Osteoblast (primary cell): ENCODE measurements around the gene KCNA2. TPM values are rescaled to one million over a fixed set of nuclear protein-coding genes. Genes with fewer than 3 reads are reported as not detected.

ENCODE experiments used
- DNase-seq: peaks from one replicate; pipeline ENCODE4 v3.0.0; 2011; ENCODE audit warnings: low spot score, mixed read lengths; ENCODE audit not compliant: insufficient read length; ENCODE audit errors: missing footprints
- H2AFZ ChIP-seq: 2 replicates; pipeline ENCODE4 v1.6.0; 2011; ENCODE audit warnings: mild to moderate bottlenecking, low read length
- H3K27ac ChIP-seq: 2 replicates; pipeline ENCODE4 v1.5.1; 2011; ENCODE audit warnings: mild to moderate bottlenecking, low read depth, low read length, moderate library complexity
- H3K27me3 ChIP-seq: 2 replicates; pipeline ENCODE4 v1.6.0; 2012; ENCODE audit warnings: mild to moderate bottlenecking, control low read depth, inconsistent platforms, low read length, moderate library complexity; ENCODE audit not compliant: insufficient read depth
- H3K36me3 ChIP-seq: 2 replicates; pipeline ENCODE4 v1.5.1; 2011; ENCODE audit warnings: mild to moderate bottlenecking, low read length, control low read depth, moderate library complexity; ENCODE audit not compliant: insufficient read depth
- H3K4me1 ChIP-seq: 2 replicates; pipeline ENCODE4 v1.5.1; 2011; ENCODE audit warnings: mild to moderate bottlenecking, low read length, control low read depth, moderate library complexity; ENCODE audit not compliant: insufficient read depth
- H3K4me2 ChIP-seq: 2 replicates; pipeline ENCODE4 v1.6.0; 2011; ENCODE audit warnings: mild to moderate bottlenecking, low read length; ENCODE audit not compliant: insufficient read depth
- H3K4me3 ChIP-seq: fragments of 200-600 bp; sonication (generic); 3 replicates; pipeline ENCODE4 v1.5.1; 2012; ENCODE audit warnings: mild to moderate bottlenecking, low read length, inconsistent platforms; ENCODE audit not compliant: insufficient read depth
- H3K79me2 ChIP-seq: 2 replicates; pipeline ENCODE4 v1.6.0; 2012; ENCODE audit warnings: mild to moderate bottlenecking, low read length, control low read depth, inconsistent platforms; ENCODE audit not compliant: insufficient read depth
- H3K9me3 ChIP-seq: 2 replicates; pipeline ENCODE4 v1.5.1; 2011; ENCODE audit warnings: low read depth, low read length, control low read depth
- H4K20me1 ChIP-seq: 2 replicates; pipeline ENCODE4 v1.6.0; 2012; ENCODE audit warnings: mild to moderate bottlenecking, low read length, control low read depth; ENCODE audit not compliant: insufficient read depth
- CTCF ChIP-seq: IDR thresholded peaks from 2 replicates; pipeline ENCODE4 v1.5.1; 2011; ENCODE audit warnings: mild to moderate bottlenecking, low read depth, low read length, moderate library complexity; ENCODE audit errors: extremely low read depth
- total RNA-seq: library from RNA; depleted of rRNA; stranded (reverse); fragments of >200 nt; gene quantifications from 2 replicates; pipeline ENCODE4 v1.2.3, GENCODE V29; 2012

KCNA2 gene
- total RNA-seq, 1 donor = not detected

GRCh38 chr1:110638556-110638955, 32.4 kb upstream of the KCNA2 start:
- no peak overlapping the region for H3K27ac ChIP-seq
- no peaks in the 10 kb centered on the region for H3K27me3 ChIP-seq
- no peaks in the 10 kb centered on the region for H3K36me3 ChIP-seq
- no peaks in the 10 kb centered on the region for H4K20me1 ChIP-seq
- no peak overlapping the region for H2AFZ ChIP-seq
- no peak overlapping the region for H3K4me2 ChIP-seq
- H3K9me3 ChIP-seq = no peaks in the 10 kb centered on the region
- no peak overlapping the region for H3K4me3 ChIP-seq
- no peaks in the 10 kb centered on the region for H3K4me1 ChIP-seq
- no peak for DNase-seq
- no peak for TF ChIP-seq CTCF
- H3K79me2 ChIP-seq = no peaks in the 10 kb centered on the region

GRCh38 chr1:110638058-110638457, 31.9 kb upstream of the KCNA2 start:
- TF ChIP-seq CTCF = no peak
- Histone ChIP-seq H3K27me3 (no peaks in the 10 kb centered on the region), H3K4me2 (no peak overlapping the region), H3K9me3 (no peaks in the 10 kb centered on the region), H3K79me2 (no peaks in the 10 kb centered on the region), H4K20me1 (no peaks in the 10 kb centered on the region), H2AFZ (no peak overlapping the region), H3K4me1 (no peaks in the 10 kb centered on the region), H3K4me3 (no peak overlapping the region), H3K36me3 (no peaks in the 10 kb centered on the region), H3K27ac (no peak overlapping the region)
- no peak for DNase-seq

- H3K79me2 ChIP-seq = no peaks in the 10 kb centered on the region
- no peak for TF ChIP-seq CTCF
- H3K27ac ChIP-seq = no peak overlapping the region
- H3K4me3 ChIP-seq = no peak overlapping the region
- DNase-seq = no peak
- no peaks in the 10 kb centered on the region for H3K36me3 ChIP-seq
- no peaks in the 10 kb centered on the region for H4K20me1 ChIP-seq
- no peaks in the 10 kb centered on the region for H3K4me1 ChIP-seq
- no peaks in the 10 kb centered on the region for H3K27me3 ChIP-seq
- H2AFZ ChIP-seq = no peak overlapping the region
- H3K4me2 ChIP-seq = no peak overlapping the region
- no peaks in the 10 kb centered on the region for H3K9me3 ChIP-seq
Measured at GRCh38 chr1:110637475-110637874, 31.3 kb upstream of the KCNA2 start.

- Histone ChIP-seq H2AFZ (no peak overlapping the region), H4K20me1 (no peaks in the 10 kb centered on the region), H3K27ac (no peak overlapping the region), H3K4me2 (no peak overlapping the region), H3K36me3 (no peaks in the 10 kb centered on the region), H3K4me3 (no peak overlapping the region), H3K79me2 (no peaks in the 10 kb centered on the region), H3K4me1 (no peaks in the 10 kb centered on the region), H3K9me3 (no peaks in the 10 kb centered on the region), H3K27me3 (no peaks in the 10 kb centered on the region)
- no peak for TF ChIP-seq CTCF
- no peak for DNase-seq
Measured at GRCh38 chr1:110636149-110636935, 30.2 kb upstream of the KCNA2 start.
